ENCODE data around the gene SLC8A3.

DNA sequence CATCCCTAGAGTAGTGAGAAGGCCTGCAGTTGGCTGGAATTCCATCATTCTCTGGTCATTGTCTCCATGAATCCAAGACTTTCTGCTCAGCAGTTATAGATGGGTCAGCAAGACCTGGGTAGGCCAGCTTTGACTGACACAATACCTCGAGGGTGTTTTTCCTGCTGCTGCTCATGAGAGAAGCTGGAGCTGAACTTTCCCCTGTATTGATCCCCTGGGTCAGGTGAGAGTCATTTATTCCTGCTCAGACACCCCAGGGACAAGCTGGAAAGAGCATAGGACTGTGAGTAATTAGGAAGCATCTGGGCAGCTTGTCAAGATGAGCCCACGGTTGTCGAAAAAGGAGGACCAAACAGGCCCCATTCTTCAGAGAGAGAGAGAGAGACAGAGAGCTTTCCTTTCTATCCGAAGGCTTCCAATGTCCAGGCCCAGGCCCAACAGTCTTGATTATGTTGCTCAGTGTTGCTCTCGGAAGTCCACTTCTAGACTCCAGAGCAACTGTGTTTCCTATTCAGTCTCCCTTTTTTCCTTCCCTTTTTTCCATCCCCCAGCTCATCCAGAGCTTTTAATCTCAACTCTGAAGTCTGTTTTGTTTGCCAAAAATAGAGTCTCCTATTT, 131.1 kb downstream of the SLC8A3 start:
- TF ChIP-seq ARNT2 (CRISPR knock-in tag; IDR thresholded peaks at IDR 0.05; ENCODE audit: low read depth) (no peak), ZNF274 (CRISPR knock-in tag; IDR thresholded peaks at IDR 0.05) (no peak), JUND (CRISPR knock-in tag; IDR thresholded peaks at IDR 0.05) (no peak), POLR2A (IDR thresholded peaks at IDR 0.05; ENCODE audit: insufficient read depth in 1 of 2, low read depth in 2 of 2, low read length in 2 of 2) (no peak)
- TF ChIP-seq, protein P1, sequence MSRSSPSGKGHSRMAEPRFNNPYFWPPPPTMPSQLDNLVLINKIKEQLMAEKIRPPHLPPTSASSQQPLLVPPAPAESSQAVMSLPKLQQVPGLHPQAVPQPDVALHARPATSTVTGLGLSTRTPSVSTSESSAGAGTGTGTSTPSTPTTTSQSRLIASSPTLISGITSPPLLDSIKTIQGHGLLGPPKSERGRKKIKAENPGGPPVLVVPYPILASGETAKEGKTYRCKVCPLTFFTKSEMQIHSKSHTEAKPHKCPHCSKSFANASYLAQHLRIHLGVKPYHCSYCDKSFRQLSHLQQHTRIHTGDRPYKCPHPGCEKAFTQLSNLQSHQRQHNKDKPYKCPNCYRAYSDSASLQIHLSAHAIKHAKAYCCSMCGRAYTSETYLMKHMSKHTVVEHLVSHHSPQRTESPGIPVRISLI (CRISPR knock-in tag; IDR thresholded peaks at IDR 0.05; ENCODE audit: borderline replicate concordance) = no peak
